BE2C (cell line): ENCODE results near the gene PIK3AP1.
"Not testable (repeated sequence)": the region's sequence is repeated elsewhere in the genome, so short reads cannot be mapped to it uniquely, and the experiment has no call there.

Experiments
- DNase-seq: peaks from one replicate; pipeline ENCODE4 v3.0.0-alpha.2; 2020
- H3K27me3 ChIP-seq: fragments of 250-450 bp; sonication (Bioruptor Pico); 2 replicates; pipeline ENCODE4 v1.5.1; 2020; ENCODE audit warnings: mild to moderate bottlenecking
- H3K36me3 ChIP-seq: fragments of 250-450 bp; sonication (Bioruptor Pico); 2 replicates; pipeline ENCODE4 v1.5.1; 2020; ENCODE audit warnings: mild to moderate bottlenecking
- H3K4me1 ChIP-seq: fragments of 250-450 bp; sonication (Bioruptor Pico); 2 replicates; pipeline ENCODE4 v1.5.1; 2020
- H3K4me3 ChIP-seq: 2 replicates; pipeline ENCODE4 v1.5.1; 2011; ENCODE audit warnings: low read depth, low read length
- H3K9me3 ChIP-seq: fragments of 250-450 bp; sonication (Bioruptor Pico); 2 replicates; pipeline ENCODE4 v1.5.1; 2020
- CTCF ChIP-seq: IDR thresholded peaks from 2 replicates; pipeline ENCODE4 v1.5.1; 2012; ENCODE audit warnings: mild to moderate bottlenecking, low read depth, low read length

PIK3AP1 gene

GRCh38 chr10:96746503-96746902 is 26.2 kb upstream of the PIK3AP1 start:
- H3K9me3 ChIP-seq, result no peaks in the 10 kb centered on the region
- H3K4me1 ChIP-seq, result no peaks in the 10 kb centered on the region
- DNase-seq, result no peak
- H3K4me3 ChIP-seq, result no peak overlapping the region
- H3K36me3 ChIP-seq, result no peaks in the 10 kb centered on the region
- no peaks in the 10 kb centered on the region for H3K27me3 ChIP-seq
- TF ChIP-seq CTCF, result no peak

GRCh38 chr10:96745950-96746349 is 25.6 kb upstream of the PIK3AP1 start:
- no peak for DNase-seq
- Histone ChIP-seq H3K4me1 (no peaks in the 10 kb centered on the region), H3K27me3 (no peaks in the 10 kb centered on the region), H3K4me3 (no peak overlapping the region), H3K9me3 (no peaks in the 10 kb centered on the region), H3K36me3 (no peaks in the 10 kb centered on the region)
- TF ChIP-seq CTCF, result no peak

GRCh38 chr10:96743988-96744585 is 23.8 kb upstream of the PIK3AP1 start:
- peak; percentile 43 for TF ChIP-seq CTCF
- no peak overlapping the region for H3K4me3 ChIP-seq
- DNase-seq, result peak; percentile 9
- H3K4me1 ChIP-seq, result no peaks in the 10 kb centered on the region
- H3K36me3 ChIP-seq, result no peaks in the 10 kb centered on the region
- no peaks in the 10 kb centered on the region for H3K27me3 ChIP-seq
- no peaks in the 10 kb centered on the region for H3K9me3 ChIP-seq

GRCh38 chr10:96741557-96741956 is 21.2 kb upstream of the PIK3AP1 start:
- H3K4me1 ChIP-seq, H3K9me3 ChIP-seq, H3K36me3 ChIP-seq, H3K27me3 ChIP-seq, H3K4me3 ChIP-seq, DNase-seq: not testable (repeated sequence)

- no peak for TF ChIP-seq CTCF
- DNase-seq, result no peak
Measured at GRCh38 chr10:96740579-96741281, 20.4 kb upstream of the PIK3AP1 start.

GRCh38 chr10:96740141-96740540 is 19.8 kb upstream of the PIK3AP1 start:
- no peaks in the 10 kb centered on the region for H3K4me1 ChIP-seq
- no peak overlapping the region for H3K4me3 ChIP-seq

More at GRCh38 chr10:96740579-96741281, 20.4 kb upstream of the PIK3AP1 start:
- H3K4me3 ChIP-seq, result no peak overlapping the region
- H3K27me3 ChIP-seq, result no peaks in the 10 kb centered on the region
- no peaks in the 10 kb centered on the region for H3K9me3 ChIP-seq
- no peaks in the 10 kb centered on the region for H3K36me3 ChIP-seq
- no peaks in the 10 kb centered on the region for H3K4me1 ChIP-seq

GRCh38 chr10:96737307-96737902 is 17.1 kb upstream of the PIK3AP1 start:
- not testable (repeated sequence) for H3K9me3 ChIP-seq, H3K4me1 ChIP-seq, H3K36me3 ChIP-seq, H3K4me3 ChIP-seq, H3K27me3 ChIP-seq, DNase-seq

More at GRCh38 chr10:96740141-96740540, 19.8 kb upstream of the PIK3AP1 start:
- Histone ChIP-seq H3K9me3 (no peaks in the 10 kb centered on the region), H3K27me3 (no peaks in the 10 kb centered on the region), H3K36me3 (no peaks in the 10 kb centered on the region)
- no peak for TF ChIP-seq CTCF
- DNase-seq, result no peak
